Measurements from ENCODE around the gene CFAP97D1.

Gene CFAP97D1

GRCh38 chr17:43801844-43802243 is 21.6 kb downstream of the CFAP97D1 start:
- DNase-seq: no peak
- ChIA-PET CTCF (no interaction called here), POLR2A (no interaction called here)
- Histone ChIP-seq H3K9me3 (ENCODE audit: control extremely low read depth in 1 of 5, control insufficient read depth in 4 of 5, insufficient read depth in 2 of 5, low read depth in 1 of 5, low read length in 4 of 5) (no peaks in the 10 kb centered on the region), H3K36me3 (ENCODE audit: control insufficient read depth in 4 of 4, insufficient read depth in 4 of 4, low read length in 3 of 4) (no peaks in the 10 kb centered on the region), H3K27ac (ENCODE audit: insufficient read depth in 1 of 2, low read depth in 1 of 2, low read length in 2 of 2, poor library complexity in 1 of 2, severe bottlenecking in 2 of 2) (no peak overlapping the region), H3K27me3 (replicated peaks in 2 of 5; ENCODE audit: control insufficient read depth in 4 of 5, insufficient read depth in 5 of 5, low read length in 4 of 5) (no peaks in the 10 kb centered on the region), H3K4me1 (ENCODE audit: control extremely low read depth in 1 of 4, control insufficient read depth in 4 of 4, insufficient read depth in 4 of 4, low read length in 3 of 4) (peaks cover 0 to 5% (median 0%) of the 10 kb centered on the region in 4 experiments), H3K4me3 (ENCODE audit: control insufficient read depth in 1 of 7, extremely low read depth in 1 of 7, insufficient read depth in 4 of 7, low read depth in 2 of 7, low read length in 6 of 7) (no peak overlapping the region)
- WGBS (ENCODE audit: insufficient coverage): no CpG with 5 or more reads among the region's 3 CpGs

- DNase-seq: no peak
- CTCF ChIA-PET: interaction anchor here (0.6 kb wide), 1 partner anchor 357 kb away, joined by 6 read pairs; no protein-coding TSS in a partner anchor
- Histone ChIP-seq H3K36me3 (ENCODE audit: control insufficient read depth in 4 of 4, insufficient read depth in 4 of 4, low read length in 3 of 4) (peaks cover 0 to 6% (median 0%) of the 10 kb centered on the region in 4 experiments), H3K4me1 (ENCODE audit: control extremely low read depth in 1 of 4, control insufficient read depth in 4 of 4, insufficient read depth in 4 of 4, low read length in 3 of 4) (peaks cover 0 to 5% (median 0%) of the 10 kb centered on the region in 4 experiments), H3K27ac (ENCODE audit: insufficient read depth in 1 of 2, low read depth in 1 of 2, low read length in 2 of 2, poor library complexity in 1 of 2, severe bottlenecking in 2 of 2) (no peak overlapping the region), H3K9me3 (ENCODE audit: control extremely low read depth in 1 of 5, control insufficient read depth in 4 of 5, insufficient read depth in 2 of 5, low read depth in 1 of 5, low read length in 4 of 5) (no peaks in the 10 kb centered on the region), H3K27me3 (replicated peaks in 2 of 5; ENCODE audit: control insufficient read depth in 4 of 5, insufficient read depth in 5 of 5, low read length in 4 of 5) (no peaks in the 10 kb centered on the region), H3K4me3 (ENCODE audit: control insufficient read depth in 1 of 7, extremely low read depth in 1 of 7, insufficient read depth in 4 of 7, low read depth in 2 of 7, low read length in 6 of 7) (no peak overlapping the region)
- POLR2A ChIA-PET: no interaction called here
- 84% methylated on average over 3 of the region's 4 CpGs for WGBS (ENCODE audit: insufficient coverage)
Observed at GRCh38 chr17:43803758-43804157, 23.5 kb downstream of the CFAP97D1 start.

- Histone ChIP-seq H3K27me3 (replicated peaks in 2 of 5; ENCODE audit: control insufficient read depth in 4 of 5, insufficient read depth in 5 of 5, low read length in 4 of 5) (no peaks in the 10 kb centered on the region), H3K4me1 (ENCODE audit: control extremely low read depth in 1 of 4, control insufficient read depth in 4 of 4, insufficient read depth in 4 of 4, low read length in 3 of 4) (peaks cover 0 to 5% (median 0%) of the 10 kb centered on the region in 4 experiments), H3K9me3 (ENCODE audit: control extremely low read depth in 1 of 5, control insufficient read depth in 4 of 5, insufficient read depth in 2 of 5, low read depth in 1 of 5, low read length in 4 of 5) (no peaks in the 10 kb centered on the region), H3K27ac (ENCODE audit: insufficient read depth in 1 of 2, low read depth in 1 of 2, low read length in 2 of 2, poor library complexity in 1 of 2, severe bottlenecking in 2 of 2) (no peak overlapping the region), H3K4me3 (ENCODE audit: control insufficient read depth in 1 of 7, extremely low read depth in 1 of 7, insufficient read depth in 4 of 7, low read depth in 2 of 7, low read length in 6 of 7) (no peak overlapping the region), H3K36me3 (ENCODE audit: control insufficient read depth in 4 of 4, insufficient read depth in 4 of 4, low read length in 3 of 4) (peaks cover 0 to 12% (median 0%) of the 10 kb centered on the region in 4 experiments)
- no peak for DNase-seq
- POLR2A ChIA-PET: no interaction called here
- CTCF ChIA-PET: no interaction called here
Observed at GRCh38 chr17:43805117-43805516, 24.9 kb downstream of the CFAP97D1 start.

GRCh38 chr17:43808076-43808475 is 27.8 kb downstream of the CFAP97D1 start:
- CTCF ChIA-PET: interaction anchor here (1.6 kb wide), 1 partner anchor 38 kb away, joined by 4 read pairs; the partner anchor contains the start of gene CD300LG
- no peaks in the 10 kb centered on the region for H3K4me1 ChIP-seq (ENCODE audit: control extremely low read depth in 1 of 4, control insufficient read depth in 4 of 4, insufficient read depth in 4 of 4, low read length in 3 of 4)
- H3K9me3 ChIP-seq (ENCODE audit: control extremely low read depth in 1 of 5, control insufficient read depth in 4 of 5, insufficient read depth in 2 of 5, low read depth in 1 of 5, low read length in 4 of 5): no peaks in the 10 kb centered on the region
- DNase-seq: no peak
- no peak overlapping the region for H3K4me3 ChIP-seq (ENCODE audit: control insufficient read depth in 1 of 7, extremely low read depth in 1 of 7, insufficient read depth in 4 of 7, low read depth in 2 of 7, low read length in 6 of 7)
- H3K27ac ChIP-seq (ENCODE audit: insufficient read depth in 1 of 2, low read depth in 1 of 2, low read length in 2 of 2, poor library complexity in 1 of 2, severe bottlenecking in 2 of 2): no peak overlapping the region
- POLR2A ChIA-PET: no interaction called here
- H3K36me3 ChIP-seq (ENCODE audit: control insufficient read depth in 4 of 4, insufficient read depth in 4 of 4, low read length in 3 of 4): peaks cover 0 to 21% (median under 1%) of the 10 kb centered on the region in 4 experiments
- no peaks in the 10 kb centered on the region for H3K27me3 ChIP-seq (replicated peaks in 2 of 5; ENCODE audit: control insufficient read depth in 4 of 5, insufficient read depth in 5 of 5, low read length in 4 of 5)
- WGBS (ENCODE audit: insufficient coverage): 100% methylated on average over 3 of the region's 4 CpGs

DNA sequence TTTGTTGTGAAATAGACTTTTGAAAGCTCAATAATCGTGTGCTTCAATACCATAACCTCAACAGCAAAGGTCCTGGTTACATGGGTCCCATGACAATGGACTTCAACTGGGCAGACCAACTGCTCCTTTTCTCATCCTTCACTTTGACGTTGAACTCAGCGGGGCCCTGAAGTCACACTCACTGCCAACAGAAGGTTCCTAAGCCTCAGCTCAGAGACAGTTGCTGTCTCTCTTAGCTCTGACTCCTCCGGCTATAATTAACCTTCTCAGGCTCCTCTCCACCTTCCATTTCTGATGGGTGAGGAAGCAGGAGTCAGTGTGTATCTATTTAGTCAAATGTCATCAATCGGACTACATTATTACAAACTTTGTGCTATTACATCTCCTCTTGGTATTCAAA is 28.9 kb downstream of the CFAP97D1 start:
- Histone ChIP-seq H3K27ac (ENCODE audit: insufficient read depth in 1 of 2, low read depth in 1 of 2, low read length in 2 of 2, poor library complexity in 1 of 2, severe bottlenecking in 2 of 2) (no peak overlapping the region), H3K4me3 (ENCODE audit: control insufficient read depth in 1 of 7, extremely low read depth in 1 of 7, insufficient read depth in 4 of 7, low read depth in 2 of 7, low read length in 6 of 7) (no peak overlapping the region), H3K9me3 (ENCODE audit: control extremely low read depth in 1 of 5, control insufficient read depth in 4 of 5, insufficient read depth in 2 of 5, low read depth in 1 of 5, low read length in 4 of 5) (no peaks in the 10 kb centered on the region), H3K36me3 (ENCODE audit: control insufficient read depth in 4 of 4, insufficient read depth in 4 of 4, low read length in 3 of 4) (peaks cover 0 to 30% (median 4%) of the 10 kb centered on the region in 4 experiments), H3K27me3 (replicated peaks in 2 of 5; ENCODE audit: control insufficient read depth in 4 of 5, insufficient read depth in 5 of 5, low read length in 4 of 5) (no peaks in the 10 kb centered on the region), H3K4me1 (ENCODE audit: control extremely low read depth in 1 of 4, control insufficient read depth in 4 of 4, insufficient read depth in 4 of 4, low read length in 3 of 4) (no peaks in the 10 kb centered on the region)
- POLR2A ChIA-PET: no interaction called here
- CTCF ChIA-PET: no interaction called here
- WGBS (ENCODE audit: insufficient coverage): 100% methylated on average over 2 of the region's 5 CpGs
- no peak for DNase-seq

DNA sequence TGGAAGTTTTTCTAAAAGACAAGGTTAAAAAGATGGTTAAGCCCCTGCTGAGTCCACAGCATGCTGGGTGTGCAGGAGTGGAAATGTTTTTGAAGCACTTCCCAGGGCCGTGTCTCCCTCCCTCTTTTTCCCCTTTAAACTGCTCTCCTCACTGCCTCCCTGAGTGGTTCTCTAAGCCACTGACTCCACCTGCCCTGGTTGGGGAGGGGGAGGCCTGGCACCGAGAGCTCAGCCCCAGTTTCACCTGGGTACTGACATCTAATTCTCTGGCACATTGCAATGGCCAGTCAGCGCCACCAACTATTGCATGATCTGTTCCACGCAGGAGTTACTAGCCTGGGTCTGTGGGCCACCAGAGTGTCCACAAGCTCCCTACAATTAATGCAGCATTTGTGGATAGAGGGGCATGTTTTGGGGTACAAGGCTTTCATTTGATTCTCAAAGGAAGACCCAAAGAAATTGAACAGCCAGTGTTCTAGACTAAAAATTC is 30.0 kb downstream of the CFAP97D1 start:
- CTCF ChIA-PET: no interaction called here
- no peak overlapping the region for H3K27ac ChIP-seq (ENCODE audit: insufficient read depth in 1 of 2, low read depth in 1 of 2, low read length in 2 of 2, poor library complexity in 1 of 2, severe bottlenecking in 2 of 2)
- no peaks in the 10 kb centered on the region for H3K4me1 ChIP-seq (ENCODE audit: control extremely low read depth in 1 of 4, control insufficient read depth in 4 of 4, insufficient read depth in 4 of 4, low read length in 3 of 4)
- 80% methylated on average over 1 of the region's 4 CpGs for WGBS (ENCODE audit: insufficient coverage)
- POLR2A ChIA-PET: no interaction called here
- no peaks in the 10 kb centered on the region for H3K9me3 ChIP-seq (ENCODE audit: control extremely low read depth in 1 of 5, control insufficient read depth in 4 of 5, insufficient read depth in 2 of 5, low read depth in 1 of 5, low read length in 4 of 5)
- no peak overlapping the region for H3K4me3 ChIP-seq (ENCODE audit: control insufficient read depth in 1 of 7, extremely low read depth in 1 of 7, insufficient read depth in 4 of 7, low read depth in 2 of 7, low read length in 6 of 7)
- H3K36me3 ChIP-seq (ENCODE audit: control insufficient read depth in 4 of 4, insufficient read depth in 4 of 4, low read length in 3 of 4): peaks cover 0 to 31% (median 4%) of the 10 kb centered on the region in 4 experiments
- DNase-seq: no peak
- H3K27me3 ChIP-seq (replicated peaks in 2 of 5; ENCODE audit: control insufficient read depth in 4 of 5, insufficient read depth in 5 of 5, low read length in 4 of 5): no peaks in the 10 kb centered on the region

DNA sequence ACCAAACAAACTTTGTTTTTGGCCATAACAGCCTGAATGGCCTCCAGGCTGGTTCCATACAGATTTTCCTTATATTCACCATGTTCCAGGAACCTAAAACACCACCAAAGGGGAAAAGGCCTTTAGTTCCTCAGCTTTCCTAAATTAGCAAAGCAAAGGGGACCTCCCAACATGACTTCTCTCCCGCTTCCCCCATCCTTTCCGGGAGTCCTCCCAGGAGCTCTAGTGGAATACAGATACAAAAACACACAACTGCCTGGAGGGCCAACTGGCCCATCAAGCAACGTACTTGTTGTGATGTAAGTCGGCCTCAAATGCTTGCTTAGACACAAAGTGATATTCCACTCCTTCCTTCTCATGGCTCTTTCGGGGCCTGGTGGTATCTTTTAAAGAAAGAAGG is 30.6 kb downstream of the CFAP97D1 start:
- DNase-seq: no peak
- Histone ChIP-seq H3K36me3 (ENCODE audit: control insufficient read depth in 4 of 4, insufficient read depth in 4 of 4, low read length in 3 of 4) (peaks cover 0 to 31% (median 4%) of the 10 kb centered on the region in 4 experiments), H3K9me3 (ENCODE audit: control extremely low read depth in 1 of 5, control insufficient read depth in 4 of 5, insufficient read depth in 2 of 5, low read depth in 1 of 5, low read length in 4 of 5) (no peaks in the 10 kb centered on the region), H3K27me3 (replicated peaks in 2 of 5; ENCODE audit: control insufficient read depth in 4 of 5, insufficient read depth in 5 of 5, low read length in 4 of 5) (no peaks in the 10 kb centered on the region), H3K4me3 (ENCODE audit: control insufficient read depth in 1 of 7, extremely low read depth in 1 of 7, insufficient read depth in 4 of 7, low read depth in 2 of 7, low read length in 6 of 7) (no peak overlapping the region), H3K27ac (ENCODE audit: insufficient read depth in 1 of 2, low read depth in 1 of 2, low read length in 2 of 2, poor library complexity in 1 of 2, severe bottlenecking in 2 of 2) (no peak overlapping the region), H3K4me1 (ENCODE audit: control extremely low read depth in 1 of 4, control insufficient read depth in 4 of 4, insufficient read depth in 4 of 4, low read length in 3 of 4) (no peaks in the 10 kb centered on the region)
- WGBS (ENCODE audit: insufficient coverage): 84% methylated on average over 5 of the region's 5 CpGs
- CTCF ChIA-PET: no interaction called here
- POLR2A ChIA-PET: no interaction called here

Data from common myeloid progenitor, CD34-positive (primary cell).